CD8-positive, alpha-beta memory T cell (primary cell): Measurements from ENCODE around the gene CENPX. TPM values are rescaled to one million over a fixed set of nuclear protein-coding genes. Genes with fewer than 3 reads are reported as not detected.
A peak's percentile ranks its signal among the peaks of the same experiment; 100 is the strongest.

Experiments
- CTCF ChIA-PET: fragments of 350-600 bp; sonication (Branson Sonifier 250); formaldehyde crosslinking; loops from one replicate; lab custom pipeline; 2021; ENCODE audit warnings: antibody characterized with exemption; lab: Charles Lee
- POLR2A ChIA-PET: fragments of 350-600 bp; sonication (Branson Sonifier 250); formaldehyde crosslinking; loops from one replicate; lab custom pipeline; 2021; ENCODE audit warnings: antibody characterized with exemption; lab: Charles Lee
- DNase-seq, 5 donors: peaks; one replicate each; pipeline versions ENCODE4 v3.0.0 to v3.0.0-alpha.2; 2020 to 2022; ENCODE audit warnings: mixed read lengths in 1 of 5
- H3K27ac ChIP-seq: one replicate; pipeline ENCODE4 v1.7.0; 2013; ENCODE audit warnings: low read depth, mild to moderate bottlenecking, low read length, moderate library complexity
- H3K27me3 ChIP-seq: 2 replicates; pipeline ENCODE4 v1.7.0; 2013; ENCODE audit warnings: low read length, mild to moderate bottlenecking; ENCODE audit not compliant: insufficient read depth, poor library complexity, severe bottlenecking
- H3K36me3 ChIP-seq: 2 replicates; pipeline ENCODE4 v1.7.0; 2013; ENCODE audit warnings: mild to moderate bottlenecking, low read length, moderate library complexity; ENCODE audit not compliant: insufficient read depth
- H3K4me1 ChIP-seq: 2 replicates; pipeline ENCODE4 v1.7.0; 2013; ENCODE audit warnings: mild to moderate bottlenecking, low read length, moderate library complexity; ENCODE audit not compliant: insufficient read depth
- H3K4me3 ChIP-seq: 2 replicates; pipeline ENCODE4 v1.7.0; 2013; ENCODE audit warnings: mild to moderate bottlenecking, low read length
- H3K9me3 ChIP-seq: 2 replicates; pipeline ENCODE4 v1.7.0; 2013; ENCODE audit warnings: mild to moderate bottlenecking, low read length
- H3K27ac Mint-ChIP-seq, 8 donors: one replicate each; pipeline ENCODE4 v1.8.0; 2020 to 2021; ENCODE audit warnings: mixed read lengths in 8 of 8, mild to moderate bottlenecking in 6 of 8, inconsistent platforms in 3 of 8, moderate library complexity in 3 of 8
- H3K27me3 Mint-ChIP-seq, 2 donors: one replicate each; pipeline ENCODE4 v1.8.0; 2020 to 2021; ENCODE audit warnings: mixed read lengths in 2 of 2, mild to moderate bottlenecking in 1 of 2, moderate library complexity in 1 of 2
- H3K36me3 Mint-ChIP-seq, 3 donors: one replicate each; pipeline ENCODE4 v1.8.0; 2020 to 2021; ENCODE audit warnings: mixed read lengths in 3 of 3, inconsistent platforms in 1 of 3, mild to moderate bottlenecking in 1 of 3
- H3K4me1 Mint-ChIP-seq, 3 donors: one replicate each; pipeline ENCODE4 v1.8.0; 2020 to 2021; ENCODE audit warnings: mixed read lengths in 3 of 3, inconsistent platforms in 1 of 3, mild to moderate bottlenecking in 1 of 3
- H3K4me3 Mint-ChIP-seq, 7 donors: one replicate each; pipeline ENCODE4 v1.8.0; 2020 to 2021; ENCODE audit warnings: mixed read lengths in 7 of 7, mild to moderate bottlenecking in 6 of 7, moderate library complexity in 4 of 7, inconsistent platforms in 2 of 7
- H3K9me3 Mint-ChIP-seq, 5 donors: one replicate each; pipeline ENCODE4 v1.8.0; 2020 to 2022; ENCODE audit warnings: mixed read lengths in 5 of 5, mild to moderate bottlenecking in 3 of 5, moderate library complexity in 2 of 5, inconsistent platforms in 1 of 5
- polyA plus RNA-seq: library from polyadenylated mRNA; unstranded; fragments of 300-500 nt; fragmentation: Illumina TruSeq; gene quantifications from one replicate; pipeline ENCODE4 v1.2.3, GENCODE V29; 2021
- total RNA-seq, 2 experiments: library from RNA; stranded (reverse); gene quantifications; one replicate each; pipeline ENCODE4 v1.2.3, GENCODE V29; 2021

Gene CENPX
- total and polyA plus RNA-seq, 3 experiments from 2014 or later: 56.7 to 158 (median 143) TPM

- Histone ChIP-seq H3K36me3 (no peaks in the 10 kb centered on the region), H3K4me1 (no peaks in the 10 kb centered on the region), H3K27ac (no peak overlapping the region), H3K4me3 (no peak overlapping the region), H3K27me3 (no peaks in the 10 kb centered on the region), H3K9me3 (no peaks in the 10 kb centered on the region)
- ChIA-PET POLR2A (no interaction called here), CTCF (no interaction called here)
- Mint-ChIP-seq H3K4me1 (no peaks in the 10 kb centered on the region), H3K27me3 (no peaks in the 10 kb centered on the region), H3K9me3 (no peaks in the 10 kb centered on the region), H3K4me3 (no peak overlapping the region), H3K27ac (peak overlapping the region in 2 of 8 donors; percentile 42 to 84), H3K36me3 (no peaks in the 10 kb centered on the region)
- DNase-seq: no peak
Observed at GRCh38 chr17:82005701-82006348, 16.9 kb downstream of the CENPX start.

DNA sequence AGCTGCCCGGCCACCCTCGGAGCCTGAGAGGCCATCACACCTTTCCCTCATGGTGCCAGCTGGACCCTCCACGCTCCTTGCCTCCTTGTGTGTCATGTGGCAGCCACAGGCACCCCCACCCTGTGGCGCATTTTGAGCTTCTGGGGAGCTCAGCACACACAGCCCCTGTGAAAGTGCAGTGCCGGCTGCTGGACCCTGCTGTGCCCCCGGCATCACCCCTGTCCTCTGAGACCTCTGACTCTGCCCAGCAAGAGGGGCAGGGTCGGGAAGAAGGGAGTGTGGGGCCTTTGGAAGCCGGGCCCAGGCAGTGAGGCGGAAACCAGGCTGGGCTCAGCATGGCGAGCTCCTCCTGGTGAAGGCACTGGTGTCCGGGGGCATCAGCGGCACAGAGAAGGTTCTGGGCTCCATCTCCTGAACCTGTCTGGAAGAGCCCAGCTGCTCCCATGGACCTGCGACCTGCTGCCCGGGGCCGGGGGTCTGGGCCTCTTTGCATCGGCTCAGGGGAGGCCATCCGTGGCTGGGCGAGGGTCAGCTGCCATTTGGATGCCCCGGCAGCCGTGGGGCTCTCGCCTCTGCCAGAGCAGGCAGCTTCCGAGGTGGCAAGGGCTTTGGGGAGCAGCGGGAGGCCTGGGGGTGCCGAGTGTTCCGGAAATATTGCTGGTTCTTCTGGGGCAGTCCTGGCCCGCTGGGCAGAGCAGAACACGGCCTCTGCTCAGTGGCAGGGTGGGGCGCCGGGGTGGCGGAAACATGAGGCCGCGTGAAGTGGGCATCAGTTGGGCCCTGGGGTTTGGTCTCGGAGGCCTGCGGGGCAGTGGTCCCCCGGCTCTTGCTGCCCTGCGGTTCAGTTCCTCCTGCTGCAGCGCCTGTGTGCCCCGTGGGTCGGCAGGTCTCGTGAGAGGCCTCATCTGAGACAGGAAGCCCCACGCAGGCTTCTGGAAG lies 17.9 kb downstream of the CENPX start:
- H3K4me3 Mint-ChIP-seq: no peak overlapping the region
- H3K9me3 Mint-ChIP-seq: no peaks in the 10 kb centered on the region
- ChIA-PET CTCF (interaction anchor here (1.5 kb wide), 1 partner anchor 45 kb away, joined by 5 read pairs; no protein-coding TSS in a partner anchor), POLR2A (no interaction called here)
- Histone ChIP-seq H3K4me3 (no peak overlapping the region), H3K27ac (no peak overlapping the region), H3K9me3 (no peaks in the 10 kb centered on the region), H3K36me3 (no peaks in the 10 kb centered on the region), H3K27me3 (no peaks in the 10 kb centered on the region), H3K4me1 (no peaks in the 10 kb centered on the region)
- H3K27ac Mint-ChIP-seq: no peak overlapping the region
- H3K36me3 Mint-ChIP-seq: no peaks in the 10 kb centered on the region
- no peaks in the 10 kb centered on the region for H3K27me3 Mint-ChIP-seq
- no peaks in the 10 kb centered on the region for H3K4me1 Mint-ChIP-seq
- DNase-seq: no peak

GRCh38 chr17:82003411-82004381 lies 19.0 kb downstream of the CENPX start:
- POLR2A ChIA-PET: no interaction called here
- no peak overlapping the region for H3K27ac Mint-ChIP-seq
- H3K4me1 Mint-ChIP-seq: no peaks in the 10 kb centered on the region
- no peaks in the 10 kb centered on the region for H3K27me3 Mint-ChIP-seq
- H3K4me1 ChIP-seq: no peaks in the 10 kb centered on the region
- no peaks in the 10 kb centered on the region for H3K36me3 ChIP-seq
- no peak overlapping the region for H3K4me3 ChIP-seq
- no peaks in the 10 kb centered on the region for H3K9me3 Mint-ChIP-seq
- H3K9me3 ChIP-seq: no peaks in the 10 kb centered on the region
- no peaks in the 10 kb centered on the region for H3K36me3 Mint-ChIP-seq
- no peak for DNase-seq
- CTCF ChIA-PET: interaction anchor here (1.5 kb wide), 1 partner anchor 44 kb away, joined by 5 read pairs; no protein-coding TSS in a partner anchor
- no peaks in the 10 kb centered on the region for H3K27me3 ChIP-seq
- H3K4me3 Mint-ChIP-seq: no peak overlapping the region
- no peak overlapping the region for H3K27ac ChIP-seq

DNA sequence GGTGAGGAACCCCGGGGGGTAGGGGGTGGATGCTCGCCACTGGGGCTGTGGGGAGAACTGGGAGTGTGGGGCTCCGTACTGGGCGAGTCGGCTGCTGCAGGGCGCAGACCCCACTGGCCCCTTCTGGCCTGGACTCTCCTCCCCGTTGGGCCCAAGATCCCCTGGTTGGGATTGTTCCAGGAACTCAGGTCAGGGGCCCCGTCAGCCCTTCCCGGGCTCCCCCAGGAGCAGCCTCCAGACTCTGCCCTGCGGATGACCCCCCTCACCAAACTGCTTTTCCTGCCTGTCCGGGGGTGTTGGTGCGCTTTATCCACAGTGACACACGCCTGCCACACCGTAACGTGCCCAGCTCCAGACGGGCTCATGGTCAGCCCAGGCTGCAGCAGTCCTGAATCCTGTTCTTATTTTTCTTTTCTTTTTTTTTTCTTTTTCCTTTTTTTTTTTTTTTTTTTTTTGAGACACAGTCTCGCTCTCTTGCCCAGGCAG lies 21.1 kb downstream of the CENPX start:
- no peak overlapping the region for H3K27ac Mint-ChIP-seq
- Histone ChIP-seq H3K4me1 (no peaks in the 10 kb centered on the region), H3K9me3 (no peaks in the 10 kb centered on the region), H3K27ac (no peak overlapping the region), H3K27me3 (no peaks in the 10 kb centered on the region), H3K36me3 (no peaks in the 10 kb centered on the region), H3K4me3 (no peak overlapping the region)
- H3K27me3 Mint-ChIP-seq: no peaks in the 10 kb centered on the region
- peaks cover 0 to 5% (median 2%) of the 10 kb centered on the region in 3 donors for H3K36me3 Mint-ChIP-seq
- H3K4me3 Mint-ChIP-seq: no peak overlapping the region
- no peaks in the 10 kb centered on the region for H3K9me3 Mint-ChIP-seq
- ChIA-PET POLR2A (no interaction called here), CTCF (no interaction called here)
- no peaks in the 10 kb centered on the region for H3K4me1 Mint-ChIP-seq
- DNase-seq: no peak

GRCh38 chr17:82000803-82001570 lies 21.7 kb downstream of the CENPX start:
- Histone ChIP-seq H3K36me3 (no peaks in the 10 kb centered on the region), H3K27ac (no peak overlapping the region), H3K4me3 (no peak overlapping the region), H3K4me1 (no peaks in the 10 kb centered on the region), H3K27me3 (no peaks in the 10 kb centered on the region), H3K9me3 (no peaks in the 10 kb centered on the region)
- Mint-ChIP-seq H3K9me3 (no peaks in the 10 kb centered on the region), H3K27ac (no peak overlapping the region), H3K36me3 (peaks cover 0 to 8% (median 2%) of the 10 kb centered on the region in 3 donors), H3K4me1 (no peaks in the 10 kb centered on the region), H3K4me3 (no peak overlapping the region), H3K27me3 (no peaks in the 10 kb centered on the region)
- DNase-seq: no peak
- ChIA-PET CTCF (no interaction called here), POLR2A (no interaction called here)

DNA sequence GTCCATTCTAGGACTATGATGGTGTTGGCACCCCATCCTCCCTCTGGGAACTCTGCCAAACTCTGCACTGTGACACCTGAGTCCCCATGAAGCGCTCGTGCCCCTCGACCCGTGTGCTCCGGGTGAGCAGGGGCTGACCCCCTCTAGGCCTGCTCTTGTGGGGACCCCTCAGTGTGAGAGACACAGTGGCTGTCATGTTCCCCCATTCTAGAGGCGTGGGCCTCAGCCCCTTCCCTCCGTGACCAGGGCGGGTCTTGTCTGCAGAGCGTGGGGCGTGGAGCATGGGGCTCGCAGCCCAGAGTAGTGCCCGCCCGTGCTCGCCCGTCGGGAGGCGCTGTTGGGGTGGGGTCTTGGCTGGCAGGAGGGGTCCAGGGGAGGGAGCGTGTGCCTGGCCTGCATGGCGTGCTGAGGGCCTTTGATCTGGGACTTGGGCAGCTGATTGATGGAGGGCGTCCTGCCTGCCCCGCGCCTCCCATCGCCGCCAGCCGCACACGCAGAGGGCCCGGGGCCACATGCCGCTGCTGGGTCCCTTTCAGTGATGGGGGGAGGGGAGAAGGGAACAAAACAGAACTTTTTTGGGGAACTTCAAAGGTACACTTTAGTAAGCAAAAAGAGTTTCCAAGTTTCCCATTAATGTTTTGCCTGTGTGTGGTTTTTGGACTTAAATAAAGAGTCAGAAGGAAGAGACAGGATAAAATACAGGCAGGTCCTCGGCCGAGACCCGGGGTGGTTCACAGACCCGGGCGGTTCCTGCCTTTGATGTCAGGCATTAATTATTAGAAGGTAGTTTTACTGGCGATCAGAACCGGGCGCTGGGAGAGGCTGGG lies 22.5 kb downstream of the CENPX start:
- ChIA-PET CTCF (no interaction called here), POLR2A (no interaction called here)
- no peaks in the 10 kb centered on the region for H3K4me1 Mint-ChIP-seq
- H3K36me3 ChIP-seq: no peaks in the 10 kb centered on the region
- no peaks in the 10 kb centered on the region for H3K9me3 Mint-ChIP-seq
- H3K27me3 Mint-ChIP-seq: no peaks in the 10 kb centered on the region
- H3K4me3 Mint-ChIP-seq: no peak overlapping the region
- H3K27me3 ChIP-seq: no peaks in the 10 kb centered on the region
- no peak overlapping the region for H3K27ac ChIP-seq
- H3K4me3 ChIP-seq: no peak overlapping the region
- no peaks in the 10 kb centered on the region for H3K4me1 ChIP-seq
- DNase-seq: no peak
- no peaks in the 10 kb centered on the region for H3K9me3 ChIP-seq
- H3K27ac Mint-ChIP-seq: peak overlapping the region in 1 of 8 donors; percentile 54
- H3K36me3 Mint-ChIP-seq: peaks cover 0 to 10% (median 2%) of the 10 kb centered on the region in 3 donors

GRCh38 chr17:81999587-81999975 lies 23.1 kb downstream of the CENPX start:
- Mint-ChIP-seq H3K9me3 (no peaks in the 10 kb centered on the region), H3K4me3 (no peak overlapping the region), H3K36me3 (peaks cover 0 to 10% (median 2%) of the 10 kb centered on the region in 3 donors), H3K4me1 (no peaks in the 10 kb centered on the region), H3K27ac (no peak overlapping the region), H3K27me3 (no peaks in the 10 kb centered on the region)
- H3K4me1 ChIP-seq: no peaks in the 10 kb centered on the region
- no peak overlapping the region for H3K4me3 ChIP-seq
- no peaks in the 10 kb centered on the region for H3K36me3 ChIP-seq
- ChIA-PET POLR2A (no interaction called here), CTCF (no interaction called here)
- H3K27me3 ChIP-seq: no peaks in the 10 kb centered on the region
- H3K27ac ChIP-seq: no peak overlapping the region
- DNase-seq: no peak
- no peaks in the 10 kb centered on the region for H3K9me3 ChIP-seq
